Gastroesophageal sphincter (tissue), 3 donors: ENCODE data around the gene PTPRK.

ENCODE experiments used
- EP300 ChIP-seq: sonication (generic); formaldehyde crosslinking; IDR thresholded peaks from one replicate; pipeline ENCODE4 v1.6.1; 2017; ENCODE audit warnings: antibody characterized with exemption, mild to moderate bottlenecking
- POLR2A ChIP-seq, 2 donors: fragments of 450-650 bp; IDR thresholded peaks; one replicate each; pipeline ENCODE4 v1.6.1; 2017; ENCODE audit warnings: antibody characterized with exemption in 2 of 2, mild to moderate bottlenecking in 2 of 2, moderate library complexity in 1 of 2
- TF ChIP-seq, protein P1 (sequence below), 4 experiments: fragments of 200-600 bp in 2 of 4; fragments of 450-650 bp in 2 of 4; sonication (generic) in 1 of 4; IDR thresholded peaks; one replicate each; pipeline ENCODE4 v1.5.1; 2017 to 2019; ENCODE audit warnings: antibody characterized with exemption in 4 of 4, mild to moderate bottlenecking in 2 of 4, moderate library complexity in 2 of 4

DNA sequence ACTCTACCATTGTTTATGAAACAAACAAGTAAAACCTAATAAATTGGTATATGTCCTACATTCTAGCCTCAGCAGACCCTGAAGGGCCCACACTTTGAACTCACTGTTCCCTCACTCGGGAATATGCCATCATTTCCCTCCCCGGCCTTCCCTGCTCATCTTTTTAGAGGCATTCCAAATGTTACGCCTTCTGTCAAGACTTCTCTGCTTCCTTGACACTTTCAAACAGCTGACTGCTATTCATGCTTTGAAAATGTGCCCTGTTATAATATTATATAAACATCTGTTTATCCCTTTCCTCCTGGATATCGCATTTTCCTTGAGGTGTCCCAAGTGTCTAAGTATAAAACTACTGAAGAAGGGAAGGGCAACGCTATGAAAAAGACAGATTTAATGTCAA, 370.0 kb downstream of the PTPRK start:
- TF ChIP-seq, protein P1, sequence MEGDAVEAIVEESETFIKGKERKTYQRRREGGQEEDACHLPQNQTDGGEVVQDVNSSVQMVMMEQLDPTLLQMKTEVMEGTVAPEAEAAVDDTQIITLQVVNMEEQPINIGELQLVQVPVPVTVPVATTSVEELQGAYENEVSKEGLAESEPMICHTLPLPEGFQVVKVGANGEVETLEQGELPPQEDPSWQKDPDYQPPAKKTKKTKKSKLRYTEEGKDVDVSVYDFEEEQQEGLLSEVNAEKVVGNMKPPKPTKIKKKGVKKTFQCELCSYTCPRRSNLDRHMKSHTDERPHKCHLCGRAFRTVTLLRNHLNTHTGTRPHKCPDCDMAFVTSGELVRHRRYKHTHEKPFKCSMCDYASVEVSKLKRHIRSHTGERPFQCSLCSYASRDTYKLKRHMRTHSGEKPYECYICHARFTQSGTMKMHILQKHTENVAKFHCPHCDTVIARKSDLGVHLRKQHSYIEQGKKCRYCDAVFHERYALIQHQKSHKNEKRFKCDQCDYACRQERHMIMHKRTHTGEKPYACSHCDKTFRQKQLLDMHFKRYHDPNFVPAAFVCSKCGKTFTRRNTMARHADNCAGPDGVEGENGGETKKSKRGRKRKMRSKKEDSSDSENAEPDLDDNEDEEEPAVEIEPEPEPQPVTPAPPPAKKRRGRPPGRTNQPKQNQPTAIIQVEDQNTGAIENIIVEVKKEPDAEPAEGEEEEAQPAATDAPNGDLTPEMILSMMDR (IDR thresholded peaks at IDR 0.05), result no peak
- TF ChIP-seq POLR2A (IDR thresholded peaks at IDR 0.05) (no peak), EP300 (no peak)
